GM18907 (cell line): ENCODE results near the gene ZC3H4.
A peak's percentile ranks its signal among the peaks of the same experiment; 100 is the strongest.

Experiments
- ATAC-seq: cut with Tn5 transposase; IDR thresholded peaks from one replicate; pipeline ENCODE4 v1.9.1; 2021; ENCODE audit warnings: mild to moderate bottlenecking, moderate library complexity; ENCODE audit not compliant: unreplicated experiment

ZC3H4 gene

GRCh38 chr19:47134545-47134944 is 21.0 kb upstream of the ZC3H4 start:
- ATAC-seq = no peak

GRCh38 chr19:47133021-47133471 is 19.5 kb upstream of the ZC3H4 start:
- ATAC-seq = no peak

GRCh38 chr19:47132194-47132852 is 18.7 kb upstream of the ZC3H4 start:
- no peak for ATAC-seq

- ATAC-seq = peak; percentile 80
Measured at GRCh38 chr19:47130589-47131227, 17.1 kb upstream of the ZC3H4 start, which contains the start of gene SAE1. TSS of gene SAE1 (plus strand) at chr19:47130835. CDS start at chr19:47130931, 96 bp downstream.

- no peak for ATAC-seq
Measured at GRCh38 chr19:47130120-47130588, 16.6 kb upstream of the ZC3H4 start.

- no peak for ATAC-seq
Measured at GRCh38 chr19:47129579-47129978, 16.0 kb upstream of the ZC3H4 start.

GRCh38 chr19:47125669-47125938 is 12.0 kb upstream of the ZC3H4 start:
- ATAC-seq = no peak

- ATAC-seq = no peak
Measured at GRCh38 chr19:47124937-47125668, 11.5 kb upstream of the ZC3H4 start.

GRCh38 chr19:47123406-47123805 is 9.8 kb upstream of the ZC3H4 start:
- ATAC-seq = no peak

GRCh38 chr19:47122359-47123335 is 9.1 kb upstream of the ZC3H4 start:
- ATAC-seq = no peak

GRCh38 chr19:47120470-47121067 is 7.0 kb upstream of the ZC3H4 start:
- ATAC-seq = no peak

GRCh38 chr19:47113850-47114651 is 475 bp upstream of the ZC3H4 start:
- ATAC-seq = no peak

GRCh38 chr19:47112166-47112996 is 1.2 kb downstream of the ZC3H4 start:
- ATAC-seq = peak; percentile 33

- no peak for ATAC-seq
Measured at GRCh38 chr19:47111682-47112165, 1.9 kb downstream of the ZC3H4 start.

- ATAC-seq = no peak
Measured at GRCh38 chr19:47111006-47111621, 2.5 kb downstream of the ZC3H4 start.

- no peak for ATAC-seq
Measured at GRCh38 chr19:47110521-47111005, 3.0 kb downstream of the ZC3H4 start.

GRCh38 chr19:47109541-47110375 is 3.8 kb downstream of the ZC3H4 start:
- no peak for ATAC-seq
